22Rv1 (cell line): Measurements from ENCODE around the gene WNK2.

Experiments used
- ZFX ChIP-seq: fragments of 450-650 bp; IDR thresholded peaks from 2 replicates; pipeline ENCODE4 v1.6.1; 2017; ENCODE audit warnings: antibody characterized with exemption, borderline replicate concordance
- TF ChIP-seq, protein P1 (sequence below): fragments of 450-650 bp; IDR thresholded peaks from 2 replicates; pipeline ENCODE4 v1.5.1; 2017; ENCODE audit warnings: mild to moderate bottlenecking

DNA sequence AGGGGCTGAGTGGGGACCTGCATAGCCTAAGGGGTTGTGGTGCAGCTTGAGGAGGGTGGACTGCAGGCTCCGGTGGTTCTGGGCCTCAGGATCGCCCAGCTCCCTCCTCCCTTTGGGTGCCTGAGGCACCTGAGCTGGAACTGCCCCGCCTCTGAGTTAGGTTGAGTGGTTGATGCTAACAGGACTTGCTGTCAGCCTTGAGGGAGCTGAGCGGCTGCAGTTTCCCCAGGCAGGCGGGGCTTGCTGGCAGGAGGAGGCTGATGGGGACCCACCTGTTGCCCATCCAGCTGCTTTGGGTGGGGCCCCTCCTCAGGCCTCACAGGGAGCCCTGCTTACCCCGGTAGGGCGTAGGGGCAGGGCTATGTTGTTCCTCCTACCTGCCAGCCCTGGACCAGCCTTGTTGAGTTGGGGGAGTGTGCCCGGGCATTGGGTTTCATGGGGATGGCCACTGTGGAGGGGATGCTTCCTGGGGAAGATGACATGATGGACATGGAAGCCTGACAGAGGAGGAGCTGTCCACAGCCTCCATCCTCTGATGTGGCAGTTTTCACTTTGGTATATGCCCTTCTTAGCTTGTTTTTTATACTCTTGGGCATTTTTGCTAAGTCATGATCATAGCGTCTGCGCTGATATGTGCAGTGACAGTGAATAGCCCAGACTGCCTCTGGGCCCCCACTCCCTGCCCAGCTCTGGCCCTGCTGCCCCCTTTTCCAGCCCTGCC, 14.3 kb downstream of the WNK2 start:
- TF ChIP-seq, protein P1, sequence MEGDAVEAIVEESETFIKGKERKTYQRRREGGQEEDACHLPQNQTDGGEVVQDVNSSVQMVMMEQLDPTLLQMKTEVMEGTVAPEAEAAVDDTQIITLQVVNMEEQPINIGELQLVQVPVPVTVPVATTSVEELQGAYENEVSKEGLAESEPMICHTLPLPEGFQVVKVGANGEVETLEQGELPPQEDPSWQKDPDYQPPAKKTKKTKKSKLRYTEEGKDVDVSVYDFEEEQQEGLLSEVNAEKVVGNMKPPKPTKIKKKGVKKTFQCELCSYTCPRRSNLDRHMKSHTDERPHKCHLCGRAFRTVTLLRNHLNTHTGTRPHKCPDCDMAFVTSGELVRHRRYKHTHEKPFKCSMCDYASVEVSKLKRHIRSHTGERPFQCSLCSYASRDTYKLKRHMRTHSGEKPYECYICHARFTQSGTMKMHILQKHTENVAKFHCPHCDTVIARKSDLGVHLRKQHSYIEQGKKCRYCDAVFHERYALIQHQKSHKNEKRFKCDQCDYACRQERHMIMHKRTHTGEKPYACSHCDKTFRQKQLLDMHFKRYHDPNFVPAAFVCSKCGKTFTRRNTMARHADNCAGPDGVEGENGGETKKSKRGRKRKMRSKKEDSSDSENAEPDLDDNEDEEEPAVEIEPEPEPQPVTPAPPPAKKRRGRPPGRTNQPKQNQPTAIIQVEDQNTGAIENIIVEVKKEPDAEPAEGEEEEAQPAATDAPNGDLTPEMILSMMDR = no peak
- TF ChIP-seq ZFX = no peak
